B cell (primary cell): ENCODE data around the gene CFAP61. TPM values are rescaled to one million over a fixed set of nuclear protein-coding genes. Genes with fewer than 3 reads are reported as not detected.

Experiments
- ATAC-seq: fragments of 200-7000 bp; cut with Tn5 transposase; one replicate; pipeline ENCODE4 v1.10.0; 2021; ENCODE audit warnings: low read depth, mild to moderate bottlenecking, moderate number of reproducible peaks, moderate library complexity
- CTCF ChIA-PET: fragments of 350-600 bp; sonication (Branson Sonifier 250); formaldehyde crosslinking; loops from one replicate; lab custom pipeline; 2021; ENCODE audit warnings: antibody characterized with exemption, inconsistent platforms; lab: Charles Lee
- POLR2A ChIA-PET: fragments of 350-600 bp; sonication (Branson Sonifier 250); formaldehyde crosslinking; loops from one replicate; lab custom pipeline; 2021; ENCODE audit warnings: antibody characterized with exemption; lab: Charles Lee
- DNase-seq: peaks from one replicate; pipeline ENCODE4 v3.0.0; 2013
- H2AFZ ChIP-seq: 2 replicates; pipeline ENCODE4 v1.6.1; 2012; ENCODE audit warnings: mild to moderate bottlenecking, low read depth, low read length; ENCODE audit not compliant: insufficient read depth, poor library complexity, severe bottlenecking
- H3K27ac ChIP-seq, 2 donors: 1 replicate in 1 of 2; 2 replicates in 1 of 2; pipeline ENCODE4 v1.5.1; 2012 to 2013; ENCODE audit warnings: low read length in 2 of 2, mild to moderate bottlenecking in 2 of 2, moderate library complexity in 1 of 2
- H3K27me3 ChIP-seq, 4 experiments: fragments of 200-600 bp in 1 of 4; sonication (generic) in 1 of 4; replicated peaks in 1 of 4; 1 replicate in 2 of 4; 2 replicates in 2 of 4; pipeline versions ENCODE4 v1.6.1 to v1.7.0; 2013 to 2016; ENCODE audit warnings: low read length in 3 of 4, mild to moderate bottlenecking in 2 of 4, mixed read lengths in 1 of 4, moderate library complexity in 1 of 4; ENCODE audit not compliant: insufficient read depth in 4 of 4, control insufficient read depth in 3 of 4; ENCODE audit errors: control extremely low read depth in 1 of 4
- H3K36me3 ChIP-seq, 2 experiments: replicated peaks in 1 of 2; 1 replicate in 1 of 2; 2 replicates in 1 of 2; pipeline versions ENCODE4 v1.6.1 to v1.7.1; 2013; ENCODE audit warnings: low read length in 1 of 2; ENCODE audit not compliant: insufficient read depth in 2 of 2, control insufficient read depth in 1 of 2; ENCODE audit errors: control extremely low read depth in 1 of 2, extremely low read depth in 1 of 2
- H3K4me1 ChIP-seq, 2 donors: fragments of 200-600 bp in 1 of 2; sonication (generic) in 1 of 2; 1 replicate in 1 of 2; 2 replicates in 1 of 2; pipeline versions ENCODE4 v1.5.1 to v1.6.1; 2013 to 2017; ENCODE audit warnings: low read length in 2 of 2; ENCODE audit not compliant: control insufficient read depth in 2 of 2, insufficient read depth in 2 of 2
- H3K4me2 ChIP-seq: replicated peaks from 2 replicates; pipeline ENCODE3; 2012; ENCODE audit warnings: mild to moderate bottlenecking, low read depth, low read length; ENCODE audit not compliant: poor library complexity, severe bottlenecking
- H3K4me3 ChIP-seq, 5 experiments: fragments of 200-600 bp in 1 of 5; sonication (generic) in 1 of 5; 1 replicate in 3 of 5; 2 replicates in 2 of 5; pipeline versions ENCODE4 v1.5.1 to v1.7.0; 2011 to 2016; ENCODE audit warnings: low read length in 4 of 5, mild to moderate bottlenecking in 4 of 5, low read depth in 2 of 5, control low read depth in 1 of 5, moderate library complexity in 1 of 5; ENCODE audit not compliant: insufficient read depth in 1 of 5; ENCODE audit errors: control extremely low read depth in 1 of 5, extremely low read depth in 1 of 5
- H3K79me2 ChIP-seq: fragments of 200-600 bp; sonication (generic); one replicate; pipeline ENCODE4 v1.6.0; 2016; ENCODE audit warnings: low read length; ENCODE audit not compliant: control insufficient read depth, insufficient read depth
- H3K9ac ChIP-seq: fragments of 200-600 bp; sonication (generic); 2 replicates; pipeline ENCODE4 v1.6.1; 2017; ENCODE audit warnings: mild to moderate bottlenecking, low read length, moderate library complexity
- H3K9me3 ChIP-seq, 3 donors: one replicate each; pipeline versions ENCODE4 v1.6.1 to v1.7.1; 2013; ENCODE audit warnings: low read length in 2 of 3; ENCODE audit not compliant: control insufficient read depth in 2 of 3, insufficient read depth in 1 of 3; ENCODE audit errors: control extremely low read depth in 1 of 3
- H4K20me1 ChIP-seq: 2 replicates; pipeline ENCODE4 v1.6.0; 2012; ENCODE audit warnings: mild to moderate bottlenecking, low read length; ENCODE audit not compliant: insufficient read depth, control insufficient read depth, poor library complexity, severe bottlenecking
- H3K27ac Mint-ChIP-seq: one replicate; pipeline ENCODE4 v1.8.0; 2021; ENCODE audit warnings: mixed read lengths
- H3K27me3 Mint-ChIP-seq: one replicate; pipeline ENCODE4 v1.8.0; 2021; ENCODE audit warnings: mixed read lengths
- H3K4me1 Mint-ChIP-seq: one replicate; pipeline ENCODE4 v1.8.0; 2021; ENCODE audit warnings: mixed read lengths
- H3K4me3 Mint-ChIP-seq: one replicate; pipeline ENCODE4 v1.8.0; 2021; ENCODE audit warnings: mixed read lengths
- H3K9me3 Mint-ChIP-seq: one replicate; pipeline ENCODE4 v1.8.0; 2022; ENCODE audit warnings: mixed read lengths; ENCODE audit not compliant: insufficient read depth
- CTCF ChIP-seq: fragments of 200-600 bp; IDR thresholded peaks from one replicate; pipeline ENCODE4 v1.8.0; 2022; ENCODE audit warnings: antibody characterized with exemption, mild to moderate bottlenecking
- EZH2 ChIP-seq: IDR thresholded peaks from 2 replicates; pipeline ENCODE4 v1.6.1; 2012; ENCODE audit warnings: borderline replicate concordance, low read depth, mild to moderate bottlenecking, moderate library complexity, low read length; ENCODE audit not compliant: insufficient read depth, poor library complexity, severe bottlenecking
- WGBS: methylation state at CpG from one replicate; pipeline ENCODE4 v1.1.5; 2013; ENCODE audit warnings: missing lambda C conversion rate; ENCODE audit not compliant: insufficient coverage; 5-methylcytosine and 5-hydroxymethylcytosine counted together
- intact Hi-C: fragments of 100-400 bp; cut with micrococcal nuclease; formaldehyde crosslinking; loops from one replicate; pipeline ENCODE4 v1.10.0; 2022
- polyA plus RNA-seq: library from polyadenylated mRNA; depleted of rRNA; stranded (reverse); fragments of >200 nt; gene quantifications from 2 replicates; pipeline ENCODE4 v1.2.3, GENCODE V29; 2012
- total RNA-seq, 2 donors: library from RNA; stranded (reverse); fragments of 120-200 nt in 1 of 2; gene quantifications; 1 replicate in 1 of 2; 2 replicates in 1 of 2; pipeline versions ENCODE4 v1.2.3 to v1.2.4, GENCODE V29; 2013 to 2022

CFAP61 gene
- total and polyA plus RNA-seq, 2 donors (not counting 1 experiment from before 2014, with no cell fraction given): not detected

GRCh38 chr20:20096421-20096820 lies 44.1 kb downstream of the CFAP61 start:
- Histone ChIP-seq H3K27me3 (no peaks in the 10 kb centered on the region), H3K79me2 (no peaks in the 10 kb centered on the region), H3K4me3 (no peak overlapping the region), H3K4me1 (no peaks in the 10 kb centered on the region), H3K36me3 (no peaks in the 10 kb centered on the region), H3K9me3 (no peaks in the 10 kb centered on the region), H3K27ac (no peak overlapping the region), H3K4me2 (no peak overlapping the region), H3K9ac (no peak overlapping the region), H2AFZ (no peak overlapping the region), H4K20me1 (no peaks in the 10 kb centered on the region)
- H3K4me1 Mint-ChIP-seq: no peaks in the 10 kb centered on the region
- no peak overlapping the region for H3K27ac Mint-ChIP-seq
- POLR2A ChIA-PET: no interaction called here
- no peak for DNase-seq
- peaks cover 18% of the 10 kb centered on the region for H3K27me3 Mint-ChIP-seq
- no peak overlapping the region for H3K4me3 Mint-ChIP-seq
- H3K9me3 Mint-ChIP-seq: no peaks in the 10 kb centered on the region
- intact Hi-C loops: no loop called here
- CTCF ChIA-PET: interaction anchor here (0.7 kb wide), 1 partner anchor 486 kb away, joined by 3 read pairs; no protein-coding TSS in a partner anchor
- no peak for ATAC-seq
- 98% methylated on average over 9 of the region's 11 CpGs for WGBS
- no peak for TF ChIP-seq CTCF
- TF ChIP-seq EZH2: no peak

GRCh38 chr20:20100881-20101280 lies 48.5 kb downstream of the CFAP61 start:
- no peak overlapping the region for H3K4me3 Mint-ChIP-seq
- H3K27ac ChIP-seq: no peak overlapping the region
- intact Hi-C loops: no loop called here
- TF ChIP-seq CTCF (no peak), EZH2 (no peak)
- ChIA-PET POLR2A (no interaction called here), CTCF (no interaction called here)
- DNase-seq (no peak), ATAC-seq (no peak)
- peaks cover 26% of the 10 kb centered on the region for H3K27me3 Mint-ChIP-seq
- no peaks in the 10 kb centered on the region for H3K79me2 ChIP-seq
- H3K4me2 ChIP-seq: no peak overlapping the region
- H3K27me3 ChIP-seq: no peaks in the 10 kb centered on the region
- H3K4me1 ChIP-seq: no peaks in the 10 kb centered on the region
- H3K36me3 ChIP-seq: no peaks in the 10 kb centered on the region
- H3K27ac Mint-ChIP-seq: no peak overlapping the region
- no peaks in the 10 kb centered on the region for H3K9me3 ChIP-seq
- H3K9me3 Mint-ChIP-seq: no peaks in the 10 kb centered on the region
- H2AFZ ChIP-seq: no peak overlapping the region
- H3K4me1 Mint-ChIP-seq: no peaks in the 10 kb centered on the region
- H3K4me3 ChIP-seq: no peak overlapping the region
- no peak overlapping the region for H3K9ac ChIP-seq
- no peaks in the 10 kb centered on the region for H4K20me1 ChIP-seq
